ENCODE data around the gene LHX6.

LHX6 gene

GRCh38 chr9:122263699-122264349 lies 35.1 kb upstream of the LHX6 start:
- Histone ChIP-seq H3K79me2 (ENCODE audit: low read length) (peaks cover 69% of the 10 kb centered on the region), H3K4me3 (ENCODE audit: low read length) (peak overlapping the region; percentile 96), H3K9ac (ENCODE audit: low read length) (peak overlapping the region; percentile 89), H3K27me3 (ENCODE audit: low read depth, low read length) (no peaks in the 10 kb centered on the region), H3K4me1 (ENCODE audit: low read length) (peaks cover 15% of the 10 kb centered on the region), H3K27ac (ENCODE audit: low read length) (peak overlapping the region; percentile 72), H3K36me3 (replicated peaks; ENCODE audit: low read depth, low read length) (peaks cover 13% of the 10 kb centered on the region), H3K9me3 (ENCODE audit: insufficient read depth, low read length) (no peaks in the 10 kb centered on the region), H2AFZ (ENCODE audit: low read depth, low read length) (no peak overlapping the region), H4K20me1 (ENCODE audit: insufficient read depth, low read length) (no peaks in the 10 kb centered on the region), H3K4me2 (ENCODE audit: low read length) (peak overlapping the region; percentile 99)
- TF ChIP-seq EZH2phosphoT487 (IDR thresholded peaks at IDR 0.05; ENCODE audit: low read depth): no peak
- no peak for TF ChIP-seq CTCF (IDR thresholded peaks at IDR 0.05; ENCODE audit: low read depth, low read length)

- Histone ChIP-seq H3K9ac (ENCODE audit: low read length) (no peak overlapping the region), H3K27ac (ENCODE audit: low read length) (no peak overlapping the region), H3K36me3 (replicated peaks; ENCODE audit: low read depth, low read length) (peaks cover 13% of the 10 kb centered on the region), H2AFZ (ENCODE audit: low read depth, low read length) (no peak overlapping the region), H3K9me3 (ENCODE audit: insufficient read depth, low read length) (no peaks in the 10 kb centered on the region), H3K4me2 (ENCODE audit: low read length) (no peak overlapping the region), H3K4me3 (ENCODE audit: low read length) (no peak overlapping the region), H4K20me1 (ENCODE audit: insufficient read depth, low read length) (no peaks in the 10 kb centered on the region), H3K27me3 (ENCODE audit: low read depth, low read length) (no peaks in the 10 kb centered on the region), H3K4me1 (ENCODE audit: low read length) (peaks cover 15% of the 10 kb centered on the region), H3K79me2 (ENCODE audit: low read length) (peaks cover 54% of the 10 kb centered on the region)
- no peak for TF ChIP-seq CTCF (IDR thresholded peaks at IDR 0.05; ENCODE audit: low read depth, low read length)
- TF ChIP-seq EZH2phosphoT487 (IDR thresholded peaks at IDR 0.05; ENCODE audit: low read depth): no peak
These were observed 33.3 kb upstream of the LHX6 start for GRCh38 chr9:122262073-122262472.

GRCh38 chr9:122261469-122261881 lies 32.7 kb upstream of the LHX6 start:
- Histone ChIP-seq H3K27me3 (ENCODE audit: low read depth, low read length) (no peaks in the 10 kb centered on the region), H3K4me3 (ENCODE audit: low read length) (no peak overlapping the region), H3K9ac (ENCODE audit: low read length) (no peak overlapping the region), H3K9me3 (ENCODE audit: insufficient read depth, low read length) (no peaks in the 10 kb centered on the region), H3K27ac (ENCODE audit: low read length) (no peak overlapping the region), H3K36me3 (replicated peaks; ENCODE audit: low read depth, low read length) (peaks cover 12% of the 10 kb centered on the region), H4K20me1 (ENCODE audit: insufficient read depth, low read length) (no peaks in the 10 kb centered on the region), H3K79me2 (ENCODE audit: low read length) (peaks cover 51% of the 10 kb centered on the region), H2AFZ (ENCODE audit: low read depth, low read length) (no peak overlapping the region), H3K4me1 (ENCODE audit: low read length) (peaks cover 15% of the 10 kb centered on the region), H3K4me2 (ENCODE audit: low read length) (no peak overlapping the region)
- TF ChIP-seq EZH2phosphoT487 (IDR thresholded peaks at IDR 0.05; ENCODE audit: low read depth) (no peak), CTCF (IDR thresholded peaks at IDR 0.05; ENCODE audit: low read depth, low read length) (no peak)

GRCh38 chr9:122258886-122259415 lies 30.2 kb upstream of the LHX6 start:
- no peak overlapping the region for H3K9ac ChIP-seq (ENCODE audit: low read length)
- H4K20me1 ChIP-seq (ENCODE audit: insufficient read depth, low read length): no peaks in the 10 kb centered on the region
- H3K4me2 ChIP-seq (ENCODE audit: low read length): no peak overlapping the region
- peaks cover 26% of the 10 kb centered on the region for H3K79me2 ChIP-seq (ENCODE audit: low read length)
- TF ChIP-seq EZH2phosphoT487 (IDR thresholded peaks at IDR 0.05; ENCODE audit: low read depth) (no peak), CTCF (IDR thresholded peaks at IDR 0.05; ENCODE audit: low read depth, low read length) (no peak)
- no peak overlapping the region for H2AFZ ChIP-seq (ENCODE audit: low read depth, low read length)
- no peaks in the 10 kb centered on the region for H3K9me3 ChIP-seq (ENCODE audit: insufficient read depth, low read length)
- no peaks in the 10 kb centered on the region for H3K27me3 ChIP-seq (ENCODE audit: low read depth, low read length)
- H3K36me3 ChIP-seq (replicated peaks; ENCODE audit: low read depth, low read length): peaks cover 10% of the 10 kb centered on the region
- H3K4me3 ChIP-seq (ENCODE audit: low read length): no peak overlapping the region
- H3K4me1 ChIP-seq (ENCODE audit: low read length): peaks cover 9% of the 10 kb centered on the region
- H3K27ac ChIP-seq (ENCODE audit: low read length): no peak overlapping the region

Data from OCI-LY3 (cell line).